ENCODE data around the gene CD63. TPM values are rescaled to one million over a fixed set of nuclear protein-coding genes. Genes with fewer than 3 reads are reported as not detected.

Gene CD63
- total and polyA plus RNA-seq, 2 of the 13 experiments (the other 11 are each of a cell fraction or from before 2014, with no cell fraction given), result 234 to 277 TPM

GRCh38 chr12:55697686-55698085 lies 31.1 kb downstream of the CD63 start:
- Histone ChIP-seq H4K20me1 (ENCODE audit: insufficient read depth, low read length) (no peaks in the 10 kb centered on the region), H2AFZ (ENCODE audit: low read length) (no peak overlapping the region), H3K27me3 (ENCODE audit: control insufficient read depth in 1 of 2, insufficient read depth in 2 of 2, low read length in 2 of 2) (peaks cover 4 to 6% of the 10 kb centered on the region in 2 experiments; a peak in 3 of 5 replicates), H3K4me2 (ENCODE audit: low read depth, low read length) (no peak overlapping the region), H3K36me3 (replicated peaks in 1 of 2; ENCODE audit: control insufficient read depth in 1 of 2, insufficient read depth in 2 of 2, low read length in 2 of 2) (no peaks in the 10 kb centered on the region), H3K4me3 (replicated peaks in 1 of 3; ENCODE audit: insufficient read depth in 1 of 3, low read depth in 2 of 3, low read length in 3 of 3) (no peak overlapping the region), H3K4me1 (ENCODE audit: insufficient read depth, low read length) (peaks cover 65% of the 10 kb centered on the region), H3K9ac (ENCODE audit: insufficient read depth, low read depth, low read length) (no peak overlapping the region), H3K27ac (ENCODE audit: extremely low read length, insufficient read depth, low read length) (no peak overlapping the region), H3K9me3 (ENCODE audit: low read length) (no peaks in the 10 kb centered on the region), H3K79me2 (ENCODE audit: insufficient read depth, low read length) (no peaks in the 10 kb centered on the region)
- BruUV-seq (replicated peaks), result no TSS peak
- no peak for ATAC-seq
- ChIA-PET CTCF (ENCODE audit: low intra/inter-chr PET ratio, low total read pairs) (no interaction called here), POLR2A (no interaction called here)
- 57% methylated on average over 4 of the region's 7 CpGs for WGBS (ENCODE audit: low lambda C conversion rate)
- in situ Hi-C loops (cut with HindIII; ENCODE audit: extremely low pct_ligation_motif_present, low pct_unique_long_range_greater_than_20kb), result no loop called here
- no peak for FAIRE-seq
- intact Hi-C loops (cut with micrococcal nuclease; ENCODE audit: unreplicated experiment), result no loop called here
- no peak for DNase-seq (ENCODE audit: low spot score)
- no peak for TF ChIP-seq ZNF3 (CRISPR knock-in tag; IDR thresholded peaks at IDR 0.05)
- TF ChIP-seq, protein P1, sequence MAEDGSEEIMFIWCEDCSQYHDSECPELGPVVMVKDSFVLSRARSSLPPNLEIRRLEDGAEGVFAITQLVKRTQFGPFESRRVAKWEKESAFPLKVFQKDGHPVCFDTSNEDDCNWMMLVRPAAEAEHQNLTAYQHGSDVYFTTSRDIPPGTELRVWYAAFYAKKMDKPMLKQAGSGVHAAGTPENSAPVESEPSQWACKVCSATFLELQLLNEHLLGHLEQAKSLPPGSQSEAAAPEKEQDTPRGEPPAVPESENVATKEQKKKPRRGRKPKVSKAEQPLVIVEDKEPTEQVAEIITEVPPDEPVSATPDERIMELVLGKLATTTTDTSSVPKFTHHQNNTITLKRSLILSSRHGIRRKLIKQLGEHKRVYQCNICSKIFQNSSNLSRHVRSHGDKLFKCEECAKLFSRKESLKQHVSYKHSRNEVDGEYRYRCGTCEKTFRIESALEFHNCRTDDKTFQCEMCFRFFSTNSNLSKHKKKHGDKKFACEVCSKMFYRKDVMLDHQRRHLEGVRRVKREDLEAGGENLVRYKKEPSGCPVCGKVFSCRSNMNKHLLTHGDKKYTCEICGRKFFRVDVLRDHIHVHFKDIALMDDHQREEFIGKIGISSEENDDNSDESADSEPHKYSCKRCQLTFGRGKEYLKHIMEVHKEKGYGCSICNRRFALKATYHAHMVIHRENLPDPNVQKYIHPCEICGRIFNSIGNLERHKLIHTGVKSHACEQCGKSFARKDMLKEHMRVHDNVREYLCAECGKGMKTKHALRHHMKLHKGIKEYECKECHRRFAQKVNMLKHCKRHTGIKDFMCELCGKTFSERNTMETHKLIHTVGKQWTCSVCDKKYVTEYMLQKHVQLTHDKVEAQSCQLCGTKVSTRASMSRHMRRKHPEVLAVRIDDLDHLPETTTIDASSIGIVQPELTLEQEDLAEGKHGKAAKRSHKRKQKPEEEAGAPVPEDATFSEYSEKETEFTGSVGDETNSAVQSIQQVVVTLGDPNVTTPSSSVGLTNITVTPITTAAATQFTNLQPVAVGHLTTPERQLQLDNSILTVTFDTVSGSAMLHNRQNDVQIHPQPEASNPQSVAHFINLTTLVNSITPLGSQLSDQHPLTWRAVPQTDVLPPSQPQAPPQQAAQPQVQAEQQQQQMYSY (CRISPR knock-in tag; IDR thresholded peaks at IDR 0.05), result no peak
- no peak for TF ChIP-seq ZNF263 (CRISPR knock-in tag; IDR thresholded peaks at IDR 0.05)
- no peak for TF ChIP-seq DR1 (CRISPR knock-in tag; IDR thresholded peaks at IDR 0.05)
- no peak for TF ChIP-seq ZNF33B (CRISPR knock-in tag; IDR thresholded peaks at IDR 0.05)

Measured in HepG2 (cell line).